Measurements from ENCODE around the gene ETS1.

The ETS1 gene

GRCh38 chr11:128465946-128466705 is 121.2 kb downstream of the ETS1 start:
- Histone ChIP-seq H3K36me3 (ENCODE audit: control insufficient read depth, insufficient read depth, low read length) (no peaks in the 10 kb centered on the region), H3K27ac (ENCODE audit: low read length) (no peak overlapping the region), H3K4me1 (ENCODE audit: control insufficient read depth, insufficient read depth, low read length) (no peaks in the 10 kb centered on the region), H3K9me3 (ENCODE audit: control insufficient read depth, insufficient read depth, low read length) (no peaks in the 10 kb centered on the region), H3K27me3 (ENCODE audit: control insufficient read depth, insufficient read depth, low read length) (no peaks in the 10 kb centered on the region), H3K4me3 (ENCODE audit: low read length) (no peak overlapping the region)
- WGBS (ENCODE audit: insufficient coverage, insufficient read length): no CpG with 5 or more reads among the region's 15 CpGs
- DNase-seq (ENCODE audit: low read depth, low spot score): no peak

- Histone ChIP-seq H3K4me3 (ENCODE audit: low read length) (no peak overlapping the region), H3K27me3 (ENCODE audit: control insufficient read depth, insufficient read depth, low read length) (no peaks in the 10 kb centered on the region), H3K36me3 (ENCODE audit: control insufficient read depth, insufficient read depth, low read length) (no peaks in the 10 kb centered on the region), H3K9me3 (ENCODE audit: control insufficient read depth, insufficient read depth, low read length) (no peaks in the 10 kb centered on the region), H3K27ac (ENCODE audit: low read length) (no peak overlapping the region), H3K4me1 (ENCODE audit: control insufficient read depth, insufficient read depth, low read length) (no peaks in the 10 kb centered on the region)
- WGBS (ENCODE audit: insufficient coverage, insufficient read length): no CpG with 5 or more reads among the region's 9 CpGs
- no peak for DNase-seq (ENCODE audit: low read depth, low spot score)
Observed at GRCh38 chr11:128465531-128465930, 121.8 kb downstream of the ETS1 start.

- no peak overlapping the region for H3K27ac ChIP-seq (ENCODE audit: low read length)
- no peaks in the 10 kb centered on the region for H3K27me3 ChIP-seq (ENCODE audit: control insufficient read depth, insufficient read depth, low read length)
- WGBS (ENCODE audit: insufficient coverage, insufficient read length): no CpG with 5 or more reads among the region's 10 CpGs
- DNase-seq (ENCODE audit: low read depth, low spot score): no peak
- H3K4me1 ChIP-seq (ENCODE audit: control insufficient read depth, insufficient read depth, low read length): no peaks in the 10 kb centered on the region
- H3K4me3 ChIP-seq (ENCODE audit: low read length): no peak overlapping the region
- H3K36me3 ChIP-seq (ENCODE audit: control insufficient read depth, insufficient read depth, low read length): no peaks in the 10 kb centered on the region
- H3K9me3 ChIP-seq (ENCODE audit: control insufficient read depth, insufficient read depth, low read length): no peaks in the 10 kb centered on the region
Observed at GRCh38 chr11:128464878-128465450, 122.4 kb downstream of the ETS1 start.

GRCh38 chr11:128463979-128464378 is 123.4 kb downstream of the ETS1 start:
- H3K27ac ChIP-seq (ENCODE audit: low read length): no peak overlapping the region
- no CpG with 5 or more reads among the region's 3 CpGs for WGBS (ENCODE audit: insufficient coverage, insufficient read length)

GRCh38 chr11:128463371-128463829 is 124.0 kb downstream of the ETS1 start:
- H3K27me3 ChIP-seq (ENCODE audit: control insufficient read depth, insufficient read depth, low read length): no peaks in the 10 kb centered on the region
- H3K4me1 ChIP-seq (ENCODE audit: control insufficient read depth, insufficient read depth, low read length): no peaks in the 10 kb centered on the region
- WGBS (ENCODE audit: insufficient coverage, insufficient read length): no CpG with 5 or more reads among the region's 8 CpGs
- DNase-seq (ENCODE audit: low read depth, low spot score): no peak
- no peaks in the 10 kb centered on the region for H3K9me3 ChIP-seq (ENCODE audit: control insufficient read depth, insufficient read depth, low read length)
- no peak overlapping the region for H3K27ac ChIP-seq (ENCODE audit: low read length)
- H3K4me3 ChIP-seq (ENCODE audit: low read length): no peak overlapping the region
- H3K36me3 ChIP-seq (ENCODE audit: control insufficient read depth, insufficient read depth, low read length): no peaks in the 10 kb centered on the region

More at GRCh38 chr11:128463979-128464378, 123.4 kb downstream of the ETS1 start:
- DNase-seq (ENCODE audit: low read depth, low spot score): no peak
- Histone ChIP-seq H3K9me3 (ENCODE audit: control insufficient read depth, insufficient read depth, low read length) (no peaks in the 10 kb centered on the region), H3K4me3 (ENCODE audit: low read length) (no peak overlapping the region), H3K36me3 (ENCODE audit: control insufficient read depth, insufficient read depth, low read length) (no peaks in the 10 kb centered on the region), H3K27me3 (ENCODE audit: control insufficient read depth, insufficient read depth, low read length) (no peaks in the 10 kb centered on the region), H3K4me1 (ENCODE audit: control insufficient read depth, insufficient read depth, low read length) (no peaks in the 10 kb centered on the region)

GRCh38 chr11:128462922-128463321 is 124.4 kb downstream of the ETS1 start:
- Histone ChIP-seq H3K27ac (ENCODE audit: low read length) (no peak overlapping the region), H3K4me3 (ENCODE audit: low read length) (no peak overlapping the region), H3K36me3 (ENCODE audit: control insufficient read depth, insufficient read depth, low read length) (no peaks in the 10 kb centered on the region), H3K27me3 (ENCODE audit: control insufficient read depth, insufficient read depth, low read length) (no peaks in the 10 kb centered on the region), H3K9me3 (ENCODE audit: control insufficient read depth, insufficient read depth, low read length) (no peaks in the 10 kb centered on the region), H3K4me1 (ENCODE audit: control insufficient read depth, insufficient read depth, low read length) (no peaks in the 10 kb centered on the region)
- no CpG with 5 or more reads among the region's 4 CpGs for WGBS (ENCODE audit: insufficient coverage, insufficient read length)
- DNase-seq (ENCODE audit: low read depth, low spot score): no peak

GRCh38 chr11:128462189-128462588 is 125.2 kb downstream of the ETS1 start:
- Histone ChIP-seq H3K4me3 (ENCODE audit: low read length) (no peak overlapping the region), H3K27ac (ENCODE audit: low read length) (no peak overlapping the region), H3K36me3 (ENCODE audit: control insufficient read depth, insufficient read depth, low read length) (no peaks in the 10 kb centered on the region), H3K4me1 (ENCODE audit: control insufficient read depth, insufficient read depth, low read length) (no peaks in the 10 kb centered on the region), H3K9me3 (ENCODE audit: control insufficient read depth, insufficient read depth, low read length) (no peaks in the 10 kb centered on the region), H3K27me3 (ENCODE audit: control insufficient read depth, insufficient read depth, low read length) (no peaks in the 10 kb centered on the region)
- DNase-seq (ENCODE audit: low read depth, low spot score): no peak
- WGBS (ENCODE audit: insufficient coverage, insufficient read length): no CpG with 5 or more reads among the region's 13 CpGs

GRCh38 chr11:128458321-128458720 is 129.0 kb downstream of the ETS1 start:
- DNase-seq (ENCODE audit: low read depth, low spot score): no peak
- no peaks in the 10 kb centered on the region for H3K9me3 ChIP-seq (ENCODE audit: control insufficient read depth, insufficient read depth, low read length)
- no peak overlapping the region for H3K27ac ChIP-seq (ENCODE audit: low read length)
- H3K27me3 ChIP-seq (ENCODE audit: control insufficient read depth, insufficient read depth, low read length): no peaks in the 10 kb centered on the region
- no CpG with 5 or more reads among the region's 5 CpGs for WGBS (ENCODE audit: insufficient coverage, insufficient read length)
- no peaks in the 10 kb centered on the region for H3K36me3 ChIP-seq (ENCODE audit: control insufficient read depth, insufficient read depth, low read length)
- H3K4me3 ChIP-seq (ENCODE audit: low read length): no peak overlapping the region
- no peaks in the 10 kb centered on the region for H3K4me1 ChIP-seq (ENCODE audit: control insufficient read depth, insufficient read depth, low read length)

GRCh38 chr11:128457874-128458273 is 129.5 kb downstream of the ETS1 start:
- no peak overlapping the region for H3K27ac ChIP-seq (ENCODE audit: low read length)
- no CpG with 5 or more reads among the region's 3 CpGs for WGBS (ENCODE audit: insufficient coverage, insufficient read length)
- H3K36me3 ChIP-seq (ENCODE audit: control insufficient read depth, insufficient read depth, low read length): no peaks in the 10 kb centered on the region

GRCh38 chr11:128456566-128457268 is 130.6 kb downstream of the ETS1 start:
- Histone ChIP-seq H3K27ac (ENCODE audit: low read length) (no peak overlapping the region), H3K36me3 (ENCODE audit: control insufficient read depth, insufficient read depth, low read length) (no peaks in the 10 kb centered on the region), H3K27me3 (ENCODE audit: control insufficient read depth, insufficient read depth, low read length) (no peaks in the 10 kb centered on the region), H3K4me3 (ENCODE audit: low read length) (no peak overlapping the region), H3K4me1 (ENCODE audit: control insufficient read depth, insufficient read depth, low read length) (no peaks in the 10 kb centered on the region), H3K9me3 (ENCODE audit: control insufficient read depth, insufficient read depth, low read length) (no peaks in the 10 kb centered on the region)
- no peak for DNase-seq (ENCODE audit: low read depth, low spot score)
- WGBS (ENCODE audit: insufficient coverage, insufficient read length): no CpG with 5 or more reads among the region's 8 CpGs

More at GRCh38 chr11:128457874-128458273, 129.5 kb downstream of the ETS1 start:
- H3K4me3 ChIP-seq (ENCODE audit: low read length): no peak overlapping the region
- no peaks in the 10 kb centered on the region for H3K9me3 ChIP-seq (ENCODE audit: control insufficient read depth, insufficient read depth, low read length)
- DNase-seq (ENCODE audit: low read depth, low spot score): no peak
- H3K4me1 ChIP-seq (ENCODE audit: control insufficient read depth, insufficient read depth, low read length): no peaks in the 10 kb centered on the region
- H3K27me3 ChIP-seq (ENCODE audit: control insufficient read depth, insufficient read depth, low read length): no peaks in the 10 kb centered on the region

Data from iPS DF 6.9 (cell line).